Raji (cell line): ENCODE data around the gene C22orf15.

Source experiments
- POLR2A ChIP-seq: IDR thresholded peaks from 2 replicates; pipeline ENCODE4 v1.6.1; 2011; ENCODE audit warnings: low read depth, low read length, control low read depth; ENCODE audit not compliant: insufficient read depth

Gene C22orf15

DNA sequence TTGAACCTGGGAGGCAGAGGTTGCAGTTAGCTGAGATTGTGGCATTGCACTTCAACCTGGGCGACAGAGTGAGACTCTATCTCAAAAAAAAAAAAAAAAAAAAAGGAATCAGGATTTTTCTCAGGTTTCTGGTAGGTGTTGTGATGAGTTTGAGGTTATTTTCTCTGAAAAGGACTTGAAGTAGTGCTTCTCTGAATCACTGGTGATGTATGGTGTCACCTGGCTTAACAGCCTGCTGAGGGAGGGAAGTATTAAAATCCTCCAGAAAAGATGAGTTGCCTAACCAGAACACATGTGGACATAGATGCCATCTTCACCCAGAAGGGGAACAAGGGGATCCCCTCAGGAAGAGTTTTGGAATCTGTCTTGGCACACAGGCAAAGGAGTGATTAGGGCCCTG, 44.0 kb downstream of the C22orf15 start:
- no peak for TF ChIP-seq POLR2A

DNA sequence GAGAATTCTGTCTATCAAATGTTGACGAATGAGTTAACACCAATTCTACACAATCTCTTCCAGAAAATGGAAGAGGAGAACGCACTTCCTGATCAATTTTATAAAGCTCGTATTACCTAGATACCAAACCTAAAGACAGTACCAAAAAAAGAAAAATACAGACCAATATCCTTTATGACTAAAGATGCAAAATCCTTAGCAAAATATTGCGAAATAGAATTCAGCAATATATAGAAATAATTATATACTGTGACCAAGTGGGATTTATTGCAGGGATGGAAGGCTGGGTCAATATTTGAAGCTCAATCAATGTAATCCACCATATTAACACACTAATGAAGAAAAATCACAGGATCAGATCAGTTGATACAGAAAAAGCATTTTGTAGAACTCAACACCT, 49.6 kb downstream of the C22orf15 start:
- TF ChIP-seq POLR2A: no peak
